Panc1 (cell line): ENCODE data around the gene PRKG1. TPM values are rescaled to one million over a fixed set of nuclear protein-coding genes. Genes with fewer than 3 reads are reported as not detected.

Experiments
- ATAC-seq: fragments of 200-7000 bp; cut with Tn5 transposase; 2 replicates; pipeline ENCODE4 v1.9.1; 2020; ENCODE audit warnings: mild to moderate bottlenecking, moderate library complexity
- BruUV-seq: library from RNA; stranded (reverse); fragments of 400-500 nt; replicated peaks from 2 replicates; lab custom pipeline; 2021; lab: Mats Ljungman, UMichigan
- CTCF ChIA-PET: fragments of 300-600 bp; sonication (Branson Sonifier 250); formaldehyde crosslinking; loops from one replicate; lab custom pipeline; 2022; ENCODE audit warnings: antibody characterized with exemption; lab: Charles Lee
- POLR2A ChIA-PET: fragments of 300-600 bp; sonication (Branson Sonifier 250); formaldehyde crosslinking; loops from one replicate; lab custom pipeline; 2022; ENCODE audit warnings: antibody characterized with exemption; lab: Charles Lee
- DNase-seq: peaks from one replicate; pipeline ENCODE4 v3.0.0-alpha.2; 2010; ENCODE audit warnings: low read depth, low spot score
- H3K27ac ChIP-seq: 2 replicates; pipeline ENCODE4 v1.5.1; 2011; ENCODE audit warnings: mild to moderate bottlenecking, low read length, inconsistent platforms
- H3K27me3 ChIP-seq: fragments of 200-500 bp; sonication (Bioruptor generic); 2 replicates; pipeline ENCODE4 v1.6.0; 2014; ENCODE audit warnings: low read length, inconsistent platforms; ENCODE audit not compliant: control insufficient read depth, insufficient read depth
- H3K36me3 ChIP-seq: fragments of 200-500 bp; sonication (Bioruptor generic); 2 replicates; pipeline ENCODE4 v1.5.1; 2014; ENCODE audit warnings: inconsistent platforms, mild to moderate bottlenecking, low read length, moderate library complexity; ENCODE audit not compliant: control insufficient read depth, insufficient read depth
- H3K4me1 ChIP-seq: 2 replicates; pipeline ENCODE4 v1.5.1; 2011; ENCODE audit warnings: inconsistent platforms, mild to moderate bottlenecking, low read length, moderate library complexity; ENCODE audit not compliant: control insufficient read depth, insufficient read depth
- H3K4me3 ChIP-seq, 2 experiments: 2 replicates each; pipeline ENCODE4 v1.5.1; 2011 to 2012; ENCODE audit warnings: low read depth in 2 of 2, low read length in 2 of 2, mild to moderate bottlenecking in 2 of 2, inconsistent platforms in 1 of 2, moderate library complexity in 1 of 2
- H3K9me3 ChIP-seq: fragments of 200-500 bp; sonication (Bioruptor generic); 2 replicates; pipeline ENCODE4 v1.5.1; 2014; ENCODE audit warnings: low read depth, mild to moderate bottlenecking, inconsistent platforms, low read length, moderate library complexity; ENCODE audit not compliant: control insufficient read depth, insufficient read depth
- POLR2AphosphoS5 ChIP-seq: IDR thresholded peaks from 2 replicates; pipeline ENCODE4 v1.6.1; 2012; ENCODE audit warnings: mild to moderate bottlenecking, low read depth, low read length, moderate library complexity
- SIN3A ChIP-seq: IDR thresholded peaks from 2 replicates; pipeline ENCODE4 v1.6.1; 2012; ENCODE audit warnings: low read depth, mild to moderate bottlenecking, low read length, moderate library complexity, borderline replicate concordance; ENCODE audit not compliant: insufficient read depth
- TCF7L2 ChIP-seq: IDR thresholded peaks from 2 replicates; pipeline ENCODE4 v1.6.1; 2011; ENCODE audit warnings: mild to moderate bottlenecking, low read depth, low read length, inconsistent platforms
- in situ Hi-C: cut with HindIII; loops from 2 replicates; pipeline ENCODE4 v1.10.0; 2016; ENCODE audit warnings: low sequenced_read_pairs, low pct_unique_long_range_greater_than_20kb
- intact Hi-C: fragments of 100-400 bp; cut with micrococcal nuclease; formaldehyde crosslinking; loops from one replicate; pipeline ENCODE4 v1.10.0; 2022; ENCODE audit not compliant: unreplicated experiment
- total RNA-seq: library from RNA; stranded (reverse); gene quantifications from one replicate; pipeline ENCODE4 v1.2.1, GENCODE V29; 2021; ENCODE audit not compliant: unreplicated experiment
- TF ChIP-seq, protein P1 (sequence below), 2 experiments: IDR thresholded peaks; 2 replicates each; pipeline ENCODE4 v1.6.1; 2011 to 2012; ENCODE audit warnings: low read depth in 2 of 2, control low read depth in 1 of 2, low read length in 1 of 2, mild to moderate bottlenecking in 1 of 2, moderate library complexity in 1 of 2; ENCODE audit not compliant: insufficient read depth in 1 of 2
- TF ChIP-seq, protein P2 (sequence below): fragments of 450-650 bp; IDR thresholded peaks from 2 replicates; pipeline ENCODE4 v1.5.1; 2017; ENCODE audit warnings: mild to moderate bottlenecking

Gene PRKG1
- total RNA-seq, 1 experiment from 2014 or later = 0.92 TPM

DNA sequence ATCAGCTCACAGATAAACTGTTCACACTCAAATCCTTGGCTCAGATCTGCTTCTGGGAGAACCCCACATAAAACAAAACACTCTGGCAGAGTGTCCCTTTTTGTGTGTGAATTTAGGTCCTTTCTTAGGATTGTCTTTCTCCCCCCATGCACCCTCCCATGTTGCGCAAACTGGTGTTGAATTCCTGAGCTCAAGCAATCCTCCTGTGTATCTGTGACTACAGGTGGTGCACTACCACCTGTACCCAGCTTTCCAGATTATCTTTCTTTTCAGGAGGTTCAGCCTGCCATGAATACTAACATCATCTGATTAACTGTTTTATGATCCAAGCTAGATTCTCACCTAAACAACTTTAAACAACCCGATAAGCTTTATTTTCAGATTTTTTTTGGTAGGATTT is 802.7 kb downstream of the PRKG1 start:
- intact Hi-C loops (no loop called here), in situ Hi-C loops (no loop called here)
- BruUV-seq = no TSS peak
- TF ChIP-seq POLR2AphosphoS5 = no peak
- TF ChIP-seq, protein P1, sequence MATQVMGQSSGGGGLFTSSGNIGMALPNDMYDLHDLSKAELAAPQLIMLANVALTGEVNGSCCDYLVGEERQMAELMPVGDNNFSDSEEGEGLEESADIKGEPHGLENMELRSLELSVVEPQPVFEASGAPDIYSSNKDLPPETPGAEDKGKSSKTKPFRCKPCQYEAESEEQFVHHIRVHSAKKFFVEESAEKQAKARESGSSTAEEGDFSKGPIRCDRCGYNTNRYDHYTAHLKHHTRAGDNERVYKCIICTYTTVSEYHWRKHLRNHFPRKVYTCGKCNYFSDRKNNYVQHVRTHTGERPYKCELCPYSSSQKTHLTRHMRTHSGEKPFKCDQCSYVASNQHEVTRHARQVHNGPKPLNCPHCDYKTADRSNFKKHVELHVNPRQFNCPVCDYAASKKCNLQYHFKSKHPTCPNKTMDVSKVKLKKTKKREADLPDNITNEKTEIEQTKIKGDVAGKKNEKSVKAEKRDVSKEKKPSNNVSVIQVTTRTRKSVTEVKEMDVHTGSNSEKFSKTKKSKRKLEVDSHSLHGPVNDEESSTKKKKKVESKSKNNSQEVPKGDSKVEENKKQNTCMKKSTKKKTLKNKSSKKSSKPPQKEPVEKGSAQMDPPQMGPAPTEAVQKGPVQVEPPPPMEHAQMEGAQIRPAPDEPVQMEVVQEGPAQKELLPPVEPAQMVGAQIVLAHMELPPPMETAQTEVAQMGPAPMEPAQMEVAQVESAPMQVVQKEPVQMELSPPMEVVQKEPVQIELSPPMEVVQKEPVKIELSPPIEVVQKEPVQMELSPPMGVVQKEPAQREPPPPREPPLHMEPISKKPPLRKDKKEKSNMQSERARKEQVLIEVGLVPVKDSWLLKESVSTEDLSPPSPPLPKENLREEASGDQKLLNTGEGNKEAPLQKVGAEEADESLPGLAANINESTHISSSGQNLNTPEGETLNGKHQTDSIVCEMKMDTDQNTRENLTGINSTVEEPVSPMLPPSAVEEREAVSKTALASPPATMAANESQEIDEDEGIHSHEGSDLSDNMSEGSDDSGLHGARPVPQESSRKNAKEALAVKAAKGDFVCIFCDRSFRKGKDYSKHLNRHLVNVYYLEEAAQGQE (IDR thresholded peaks at IDR 0.05; ENCODE audit: insufficient read depth in 1 of 2, low read depth in 2 of 2, low read length in 1 of 2) = no peak
- TF ChIP-seq TCF7L2 = no peak
- TF ChIP-seq, protein P2, sequence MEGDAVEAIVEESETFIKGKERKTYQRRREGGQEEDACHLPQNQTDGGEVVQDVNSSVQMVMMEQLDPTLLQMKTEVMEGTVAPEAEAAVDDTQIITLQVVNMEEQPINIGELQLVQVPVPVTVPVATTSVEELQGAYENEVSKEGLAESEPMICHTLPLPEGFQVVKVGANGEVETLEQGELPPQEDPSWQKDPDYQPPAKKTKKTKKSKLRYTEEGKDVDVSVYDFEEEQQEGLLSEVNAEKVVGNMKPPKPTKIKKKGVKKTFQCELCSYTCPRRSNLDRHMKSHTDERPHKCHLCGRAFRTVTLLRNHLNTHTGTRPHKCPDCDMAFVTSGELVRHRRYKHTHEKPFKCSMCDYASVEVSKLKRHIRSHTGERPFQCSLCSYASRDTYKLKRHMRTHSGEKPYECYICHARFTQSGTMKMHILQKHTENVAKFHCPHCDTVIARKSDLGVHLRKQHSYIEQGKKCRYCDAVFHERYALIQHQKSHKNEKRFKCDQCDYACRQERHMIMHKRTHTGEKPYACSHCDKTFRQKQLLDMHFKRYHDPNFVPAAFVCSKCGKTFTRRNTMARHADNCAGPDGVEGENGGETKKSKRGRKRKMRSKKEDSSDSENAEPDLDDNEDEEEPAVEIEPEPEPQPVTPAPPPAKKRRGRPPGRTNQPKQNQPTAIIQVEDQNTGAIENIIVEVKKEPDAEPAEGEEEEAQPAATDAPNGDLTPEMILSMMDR = no peak
- TF ChIP-seq SIN3A = no peak
- DNase-seq (no peak), ATAC-seq (no peak)
- Histone ChIP-seq H3K36me3 (no peaks in the 10 kb centered on the region), H3K9me3 (no peaks in the 10 kb centered on the region), H3K4me1 (no peaks in the 10 kb centered on the region), H3K27ac (no peak overlapping the region), H3K4me3 (no peak overlapping the region), H3K27me3 (no peaks in the 10 kb centered on the region)
- ChIA-PET CTCF (no interaction called here), POLR2A (no interaction called here)

DNA sequence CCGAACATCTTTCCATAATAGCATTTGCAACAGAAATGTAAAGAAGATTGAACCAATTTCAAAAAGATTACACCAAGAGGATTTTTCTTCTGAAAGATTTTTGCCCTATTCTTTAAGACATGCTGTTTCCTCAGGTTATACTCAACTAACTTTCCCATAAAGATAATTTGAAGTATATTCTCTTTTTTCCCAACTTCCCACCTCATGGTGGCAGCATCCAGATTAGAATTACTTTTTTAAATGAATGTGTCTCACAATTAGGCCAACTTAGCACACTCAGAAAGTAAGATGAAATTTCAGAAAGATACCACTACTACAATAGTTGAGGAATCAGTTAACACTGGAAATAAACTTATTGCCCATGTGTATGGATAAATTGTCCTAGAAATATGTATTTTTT is 803.3 kb downstream of the PRKG1 start:
- H3K4me3 ChIP-seq = no peak overlapping the region
- H3K27ac ChIP-seq = no peak overlapping the region
- no peaks in the 10 kb centered on the region for H3K9me3 ChIP-seq
- ChIA-PET CTCF (no interaction called here), POLR2A (no interaction called here)
- intact Hi-C loops = no loop called here
- H3K36me3 ChIP-seq = no peaks in the 10 kb centered on the region
- TF ChIP-seq POLR2AphosphoS5 (no peak), SIN3A (no peak), TCF7L2 (no peak)
- TF ChIP-seq, protein P1 (IDR thresholded peaks at IDR 0.05; ENCODE audit: insufficient read depth in 1 of 2, low read depth in 2 of 2, low read length in 1 of 2) = no peak
- TF ChIP-seq, protein P2 = no peak; the same call in 1 of the 2 replicates
- H3K4me1 ChIP-seq = no peaks in the 10 kb centered on the region
- in situ Hi-C loops = no loop called here
- no peak for DNase-seq
- no peaks in the 10 kb centered on the region for H3K27me3 ChIP-seq
- no peak for ATAC-seq
- no TSS peak for BruUV-seq
